H1 (cell line): ENCODE data around the gene ME3. TPM values are rescaled to one million over a fixed set of nuclear protein-coding genes. Genes with fewer than 3 reads are reported as not detected.

Source experiments
- CTCF ChIA-PET: fragments of 300-600 bp; sonication (Branson Sonifier 250); formaldehyde crosslinking; loops from one replicate; lab custom pipeline; 2021; ENCODE audit not compliant: partially characterized antibody; lab: Charles Lee
- POLR2A ChIA-PET: fragments of 300-600 bp; sonication (Branson Sonifier 250); formaldehyde crosslinking; loops from one replicate; lab custom pipeline; 2021; ENCODE audit warnings: inconsistent platforms; ENCODE audit not compliant: partially characterized antibody; lab: Charles Lee
- DNase-seq, 2 experiments: peaks; one replicate each; pipeline versions ENCODE4 v3.0.0 to v3.0.0-alpha.2; 2010 to 2022; ENCODE audit warnings: low spot score in 2 of 2, low read depth in 1 of 2, mixed read lengths in 1 of 2
- FAIRE-seq: peaks from 2 replicates; lab custom pipeline; 2011; peaks lifted over from hg19 to GRCh38; lab: Jason Lieb, UNC
- H2AFZ ChIP-seq: 2 replicates; pipeline ENCODE4 v1.8.1; 2012; ENCODE audit warnings: low read length, inconsistent platforms
- H2AK5ac ChIP-seq: 2 replicates; pipeline ENCODE4 v1.6.1; 2013; ENCODE audit warnings: low read depth, low read length
- H2BK120ac ChIP-seq: replicated peaks from 2 replicates; pipeline ENCODE3; 2013; ENCODE audit warnings: low read depth, low read length, inconsistent platforms
- H2BK12ac ChIP-seq: 2 replicates; pipeline ENCODE4 v1.6.1; 2013; ENCODE audit warnings: low read depth, low read length
- H2BK15ac ChIP-seq: 2 replicates; pipeline ENCODE4 v1.6.1; 2013; ENCODE audit warnings: low read length
- H2BK20ac ChIP-seq: 2 replicates; pipeline ENCODE4 v1.6.1; 2013; ENCODE audit warnings: low read length
- H2BK5ac ChIP-seq: 2 replicates; pipeline ENCODE4 v1.6.1; 2013; ENCODE audit warnings: low read depth, low read length
- H3K14ac ChIP-seq: 2 replicates; pipeline ENCODE4 v1.6.1; 2013; ENCODE audit warnings: inconsistent platforms; ENCODE audit not compliant: insufficient read length
- H3K18ac ChIP-seq: 2 replicates; pipeline ENCODE4 v1.6.1; 2013; ENCODE audit warnings: low read length; ENCODE audit errors: extremely low read depth
- H3K23ac ChIP-seq: 2 replicates; pipeline ENCODE4 v1.6.1; 2013; ENCODE audit warnings: inconsistent platforms; ENCODE audit not compliant: insufficient read length
- H3K23me2 ChIP-seq: 2 replicates; pipeline ENCODE4 v1.6.1; 2013; ENCODE audit warnings: low read depth, low read length
- H3K27ac ChIP-seq: 2 replicates; pipeline ENCODE4 v1.6.1; 2011; ENCODE audit warnings: low read depth, low read length, inconsistent platforms
- H3K27me3 ChIP-seq, 4 experiments: replicated peaks in 1 of 4; 1 replicate in 1 of 4; 2 replicates in 3 of 4; pipeline versions ENCODE4 v1.6.1 to v1.8.1; 2011 to 2013; ENCODE audit warnings: low read length in 3 of 4, mild to moderate bottlenecking in 3 of 4, inconsistent platforms in 2 of 4, mixed read lengths in 2 of 4, moderate library complexity in 1 of 4; ENCODE audit not compliant: control insufficient read depth in 3 of 4, insufficient read depth in 3 of 4; ENCODE audit errors: extremely low read depth in 1 of 4
- H3K36me3 ChIP-seq, 4 experiments: 2 replicates each; pipeline versions ENCODE4 v1.6.1 to v1.8.1; 2011 to 2013; ENCODE audit warnings: mild to moderate bottlenecking in 4 of 4, low read length in 3 of 4, moderate library complexity in 2 of 4, control low read depth in 1 of 4, inconsistent platforms in 1 of 4; ENCODE audit not compliant: insufficient read depth in 4 of 4, control insufficient read depth in 2 of 4
- H3K4ac ChIP-seq: replicated peaks from 2 replicates; pipeline ENCODE3; 2013; ENCODE audit warnings: low read length, low read depth, mixed read lengths, inconsistent platforms; ENCODE audit not compliant: insufficient read length
- H3K4me1 ChIP-seq, 4 experiments: replicated peaks in 1 of 4; 1 replicate in 1 of 4; 2 replicates in 3 of 4; pipeline versions ENCODE4 v1.6.1 to v1.8.1; 2011 to 2013; ENCODE audit warnings: low read length in 3 of 4, inconsistent platforms in 2 of 4, mixed read lengths in 1 of 4; ENCODE audit not compliant: insufficient read depth in 4 of 4, control insufficient read depth in 3 of 4
- H3K4me2 ChIP-seq, 2 experiments: 2 replicates each; pipeline versions ENCODE4 v1.6.1 to v1.8.1; 2011 to 2013; ENCODE audit warnings: low read depth in 2 of 2, low read length in 2 of 2, control low read depth in 1 of 2, inconsistent platforms in 1 of 2, mild to moderate bottlenecking in 1 of 2; ENCODE audit not compliant: insufficient read depth in 1 of 2
- H3K4me3 ChIP-seq, 4 experiments: fragments of 200-600, 300-600 bp in 1 of 4; sonication (generic), shearing (Covaris generic), sonication (Bioruptor Twin) in 1 of 4; 2 replicates each; pipeline versions ENCODE4 v1.5.1 to v1.8.1; 2011 to 2016; ENCODE audit warnings: low read length in 4 of 4, low read depth in 3 of 4, control low read depth in 2 of 4, inconsistent platforms in 2 of 4, mild to moderate bottlenecking in 2 of 4, mixed read lengths in 1 of 4, moderate library complexity in 1 of 4; ENCODE audit not compliant: insufficient read depth in 2 of 4; ENCODE audit errors: extremely low read depth in 1 of 4
- H3K56ac ChIP-seq: replicated peaks from 2 replicates; pipeline ENCODE3; 2013; ENCODE audit warnings: low read depth, mild to moderate bottlenecking, mixed read lengths, low read length, inconsistent platforms; ENCODE audit not compliant: insufficient read length
- H3K79me1 ChIP-seq: 2 replicates; pipeline ENCODE4 v1.6.1; 2013; ENCODE audit warnings: low read depth, low read length, control low read depth
- H3K79me2 ChIP-seq, 2 experiments: 2 replicates each; pipeline versions ENCODE4 v1.6.1 to v1.8.1; 2012 to 2013; ENCODE audit warnings: low read length in 2 of 2, mild to moderate bottlenecking in 2 of 2, inconsistent platforms in 1 of 2; ENCODE audit not compliant: insufficient read depth in 2 of 2, control insufficient read depth in 1 of 2
- H3K9ac ChIP-seq, 4 experiments: replicated peaks in 1 of 4; 1 replicate in 1 of 4; 2 replicates in 3 of 4; pipeline versions ENCODE4 v1.6.1 to v1.8.1; 2011 to 2013; ENCODE audit warnings: low read depth in 3 of 4, low read length in 3 of 4, control low read depth in 2 of 4, mild to moderate bottlenecking in 2 of 4, moderate library complexity in 2 of 4, inconsistent platforms in 1 of 4; ENCODE audit errors: extremely low read depth in 1 of 4
- H3K9me3 ChIP-seq, 2 experiments: 2 replicates each; pipeline versions ENCODE4 v1.6.1 to v1.8.1; 2012 to 2013; ENCODE audit warnings: mild to moderate bottlenecking in 2 of 2, moderate library complexity in 2 of 2, control low read depth in 1 of 2, inconsistent platforms in 1 of 2, low read depth in 1 of 2, low read length in 1 of 2, mixed read lengths in 1 of 2; ENCODE audit not compliant: insufficient read depth in 2 of 2
- H4K20me1 ChIP-seq, 2 experiments: replicated peaks in 1 of 2; 2 replicates each; pipeline versions ENCODE3 to v1.8.1; 2011 to 2013; ENCODE audit warnings: inconsistent platforms in 2 of 2, low read length in 2 of 2, mild to moderate bottlenecking in 1 of 2; ENCODE audit not compliant: insufficient read depth in 2 of 2, control insufficient read depth in 1 of 2
- H4K5ac ChIP-seq: 2 replicates; pipeline ENCODE4 v1.6.1; 2013; ENCODE audit warnings: low read length, low read depth, mixed read lengths, inconsistent platforms; ENCODE audit not compliant: insufficient read length
- H4K8ac ChIP-seq: 2 replicates; pipeline ENCODE4 v1.8.0; 2013; ENCODE audit warnings: mild to moderate bottlenecking, moderate library complexity, low read length, inconsistent platforms; ENCODE audit not compliant: insufficient read depth; ENCODE audit errors: extremely low read depth
- H4K91ac ChIP-seq: replicated peaks from 2 replicates; pipeline ENCODE3; 2013; ENCODE audit warnings: low read length, mixed read lengths, inconsistent platforms; ENCODE audit not compliant: insufficient read length
- ASH2L ChIP-seq: fragments of 200-600, 300-600 bp; sonication (generic); IDR thresholded peaks from one replicate; pipeline ENCODE4 v1.7.1; 2017; ENCODE audit warnings: low read length
- BCL11A ChIP-seq, 2 experiments: IDR thresholded peaks; one replicate each; pipeline ENCODE4 v1.6.1; 2011; ENCODE audit warnings: low read depth in 2 of 2, low read length in 2 of 2, mild to moderate bottlenecking in 2 of 2
- BRCA1 ChIP-seq: IDR thresholded peaks from 2 replicates; pipeline ENCODE4 v1.6.1; 2012; ENCODE audit warnings: low read depth, low read length, improper control_type of control experiment
- CBX5 ChIP-seq: fragments of 300-800, 300-1000 bp; sonication (generic); IDR thresholded peaks from 2 replicates; pipeline ENCODE4 v1.7.1; 2016; ENCODE audit warnings: antibody characterized with exemption, low read length, low read depth
- CEBPB ChIP-seq: IDR thresholded peaks from 2 replicates; pipeline ENCODE4 v1.6.1; 2012; ENCODE audit warnings: low read depth, low read length
- GABPA ChIP-seq: IDR thresholded peaks from 2 replicates; pipeline ENCODE4 v1.6.1; 2011; ENCODE audit warnings: mild to moderate bottlenecking, low read length, moderate library complexity, borderline replicate concordance; ENCODE audit not compliant: insufficient read depth
- MAX ChIP-seq: IDR thresholded peaks from 2 replicates; pipeline ENCODE4 v1.6.1; 2012; ENCODE audit warnings: inconsistent platforms
- POU5F1 ChIP-seq: IDR thresholded peaks from 2 replicates; pipeline ENCODE4 v1.6.1; 2011; ENCODE audit warnings: low read depth, mild to moderate bottlenecking, low read length, moderate library complexity
- SP1 ChIP-seq: IDR thresholded peaks from 2 replicates; pipeline ENCODE4 v1.6.1; 2011; ENCODE audit warnings: low read depth, low read length
- SP4 ChIP-seq: IDR thresholded peaks from 2 replicates; pipeline ENCODE4 v1.6.1; 2012; ENCODE audit warnings: low read length, inconsistent platforms
- TBP ChIP-seq: IDR thresholded peaks from 2 replicates; pipeline ENCODE4 v1.6.1; 2011; ENCODE audit warnings: low read depth, low read length, improper control_type of control experiment
- TCF12 ChIP-seq: IDR thresholded peaks from 2 replicates; pipeline ENCODE4 v1.6.1; 2011; ENCODE audit warnings: low read depth, mild to moderate bottlenecking, low read length
- TEAD4 ChIP-seq: IDR thresholded peaks from 2 replicates; pipeline ENCODE4 v1.6.1; 2012; ENCODE audit warnings: low read depth, low read length, inconsistent platforms, mixed read lengths
- ZNF274 ChIP-seq: IDR thresholded peaks from 2 replicates; pipeline ENCODE4 v1.7.0; 2012; ENCODE audit warnings: low read length, borderline replicate concordance; ENCODE audit errors: extremely low read depth
- WGBS, 2 experiments: shearing (Covaris generic) in 1 of 2; methylation state at CpG; one replicate each; pipeline versions ENCODE4 v1.1.6 to v1.1.7; 2013 to 2015; ENCODE audit warnings: low lambda C conversion rate in 2 of 2, mixed read lengths in 2 of 2, inconsistent platforms in 1 of 2, low coverage in 1 of 2, missing lambda C conversion rate in 1 of 2; ENCODE audit not compliant: insufficient replicate concordance in 2 of 2, insufficient coverage in 1 of 2, insufficient read length in 1 of 2; ENCODE audit errors: extremely low coverage in 1 of 2, missing lambda C conversion rate in 1 of 2; 5-methylcytosine and 5-hydroxymethylcytosine counted together
- polyA plus RNA-seq, 7 experiments: library from polyadenylated mRNA; depleted of rRNA in 3 of 7; stranded (reverse) in 5 of 7; unstranded in 2 of 7; fragments of >200 nt in 5 of 7; fragments of 200-250 nt in 2 of 7; gene quantifications; 1 replicate in 5 of 7; 2 replicates in 1 of 7; 4 replicates in 1 of 7; pipeline versions ENCODE4 v1.2.1 to v1.2.3, GENCODE V29; 2011 to 2013; ENCODE audit warnings: missing spikeins in 2 of 7, mixed read lengths in 2 of 7
- total RNA-seq: library from RNA; stranded (reverse); fragmentation: NEBNext Ultra II Directional; extraction: Animal tissue kit (Norgen Biotek cat#: 25700); gene quantifications from 2 replicates; pipeline ENCODE4 v1.2.1, GENCODE V29; 2021
- TF ChIP-seq, protein P1 (sequence below): IDR thresholded peaks from 2 replicates; pipeline ENCODE4 v1.6.1; 2011; ENCODE audit warnings: low read length, improper control_type of control experiment

ME3 gene
- total and polyA plus RNA-seq, 2 of the 8 experiments (the other 6 are each of a cell fraction or from before 2014, with no cell fraction given) = 1.5 to 2.8 TPM

- no peak overlapping the region for H3K4me3 ChIP-seq
- H2BK15ac ChIP-seq = no peak overlapping the region
- no peak overlapping the region for H2BK20ac ChIP-seq
- H3K36me3 ChIP-seq = no peaks in the 10 kb centered on the region
- FAIRE-seq (no peak), DNase-seq (no peak)
- H2BK120ac ChIP-seq = no peak overlapping the region
- no peak overlapping the region for H3K4ac ChIP-seq
- ChIA-PET POLR2A (interaction anchor here (0.6 kb wide), 1 partner anchor 23 kb away, joined by 7 read pairs; no protein-coding TSS in a partner anchor), CTCF (interaction anchor here (0.6 to 2.2 kb wide), 5 partner anchors 37 to 361 kb away, joined by 3 to 8 read pairs (median 5); no protein-coding TSS in a partner anchor)
- H3K56ac ChIP-seq = no peak overlapping the region
- no peak overlapping the region for H2BK12ac ChIP-seq
- no peak overlapping the region for H4K8ac ChIP-seq
- H3K23me2 ChIP-seq = no peaks in the 10 kb centered on the region
- no peaks in the 10 kb centered on the region for H3K27me3 ChIP-seq
- H3K27ac ChIP-seq = no peak overlapping the region
- no peak overlapping the region for H4K91ac ChIP-seq
- 85% methylated on average over 3 of the region's 3 CpGs; no CpG with 5 or more reads in 1 of the 2 experiments for WGBS, 2 experiments
- H3K23ac ChIP-seq = no peak overlapping the region
- H3K9ac ChIP-seq = no peak overlapping the region
- no peaks in the 10 kb centered on the region for H3K9me3 ChIP-seq
- H4K20me1 ChIP-seq = no peaks in the 10 kb centered on the region
- no peak overlapping the region for H3K4me2 ChIP-seq
- no peak overlapping the region for H2BK5ac ChIP-seq
- no peak overlapping the region for H3K14ac ChIP-seq
- H4K5ac ChIP-seq = no peak overlapping the region
- H3K79me2 ChIP-seq = no peaks in the 10 kb centered on the region
- no peak overlapping the region for H2AK5ac ChIP-seq
- H2AFZ ChIP-seq = no peak overlapping the region
- no peak overlapping the region for H3K18ac ChIP-seq
- peaks cover 0 to 2% (median 0%) of the 10 kb centered on the region in 4 experiments; a peak in 2 of 7 replicates for H3K4me1 ChIP-seq
- H3K79me1 ChIP-seq = no peaks in the 10 kb centered on the region
- TF ChIP-seq BCL11A (IDR thresholded peaks at IDR 0.05; ENCODE audit: low read depth in 2 of 2, low read length in 2 of 2) (no peak), BRCA1 (no peak), CBX5 (no peak), SP4 (no peak), CEBPB (no peak), TBP (no peak), TCF12 (no peak), ZNF274 (no peak), GABPA (no peak), POU5F1 (no peak), MAX (no peak), TEAD4 (no peak), ASH2L (no peak), SP1 (no peak)
- TF ChIP-seq, protein P1, sequence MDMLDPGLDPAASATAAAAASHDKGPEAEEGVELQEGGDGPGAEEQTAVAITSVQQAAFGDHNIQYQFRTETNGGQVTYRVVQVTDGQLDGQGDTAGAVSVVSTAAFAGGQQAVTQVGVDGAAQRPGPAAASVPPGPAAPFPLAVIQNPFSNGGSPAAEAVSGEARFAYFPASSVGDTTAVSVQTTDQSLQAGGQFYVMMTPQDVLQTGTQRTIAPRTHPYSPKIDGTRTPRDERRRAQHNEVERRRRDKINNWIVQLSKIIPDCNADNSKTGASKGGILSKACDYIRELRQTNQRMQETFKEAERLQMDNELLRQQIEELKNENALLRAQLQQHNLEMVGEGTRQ = no peak
These were observed 274.3 kb downstream of the ME3 start for GRCh38 chr11:86398106-86398505.
